Neural progenitor cell (in vitro differentiated cells): ENCODE measurements around the gene UBE2S. TPM values are rescaled to one million over a fixed set of nuclear protein-coding genes. Genes with fewer than 3 reads are reported as not detected.

Source experiments
- DNase-seq: peaks from one replicate; pipeline ENCODE4 v3.0.0-alpha.2; 2016; ENCODE audit warnings: low spot score
- H2AFZ ChIP-seq: fragments of 200-600 bp; sonication (generic); replicated peaks from 2 replicates; pipeline ENCODE4 v1.6.1; 2016; ENCODE audit warnings: antibody characterized with exemption
- H3F3A ChIP-seq: fragments of 200-600 bp; sonication (generic); 2 replicates; pipeline ENCODE4 v1.6.1; 2016; ENCODE audit warnings: antibody characterized with exemption, low read depth
- H3K27ac ChIP-seq: fragments of 200-600 bp; sonication (generic); 2 replicates; pipeline ENCODE4 v1.5.1; 2016; ENCODE audit warnings: mild to moderate bottlenecking
- H3K27me3 ChIP-seq: fragments of 200-600 bp; sonication (generic); 2 replicates; pipeline ENCODE4 v1.6.1; 2016; ENCODE audit warnings: mild to moderate bottlenecking, moderate library complexity
- H3K36me3 ChIP-seq: fragments of 200-600 bp; sonication (generic); 2 replicates; pipeline ENCODE4 v1.5.1; 2016
- H3K4me1 ChIP-seq: fragments of 200-600 bp; sonication (generic); 2 replicates; pipeline ENCODE4 v1.6.1; 2016; ENCODE audit warnings: mixed run types
- H3K4me2 ChIP-seq: fragments of 200-600 bp; sonication (generic); 2 replicates; pipeline ENCODE4 v1.6.1; 2016
- H3K4me3 ChIP-seq: fragments of 200-600 bp; sonication (generic); 2 replicates; pipeline ENCODE4 v1.5.1; 2016
- H3K79me2 ChIP-seq: fragments of 200-600 bp; sonication (generic); 2 replicates; pipeline ENCODE4 v1.6.1; 2016; ENCODE audit warnings: low read depth
- H3K9ac ChIP-seq: fragments of 200-600 bp; sonication (generic); 2 replicates; pipeline ENCODE4 v1.6.1; 2016
- H3K9me3 ChIP-seq: fragments of 200-600 bp; sonication (generic); 2 replicates; pipeline ENCODE4 v1.5.1; 2016; ENCODE audit warnings: low read depth
- H4K20me1 ChIP-seq: fragments of 200-600 bp; sonication (generic); 2 replicates; pipeline ENCODE4 v1.6.1; 2016; ENCODE audit warnings: low read depth
- H3K27ac Mint-ChIP-seq: 3 replicates; pipeline ENCODE4 v1.8.0; 2021; ENCODE audit warnings: mixed read lengths
- H3K27me3 Mint-ChIP-seq: 2 replicates; pipeline ENCODE4 v1.8.0; 2022; ENCODE audit warnings: low read depth, mild to moderate bottlenecking, inconsistent platforms, moderate library complexity, mixed read lengths; ENCODE audit not compliant: insufficient read depth
- H3K36me3 Mint-ChIP-seq: 3 replicates; pipeline ENCODE4 v1.8.0; 2021; ENCODE audit warnings: mixed read lengths
- H3K4me1 Mint-ChIP-seq: 3 replicates; pipeline ENCODE4 v1.8.0; 2021; ENCODE audit warnings: mixed read lengths
- H3K4me3 Mint-ChIP-seq: 3 replicates; pipeline ENCODE4 v1.8.0; 2021; ENCODE audit warnings: mild to moderate bottlenecking, moderate library complexity, mixed read lengths
- H3K9me3 Mint-ChIP-seq: 3 replicates; pipeline ENCODE4 v1.8.0; 2020; ENCODE audit warnings: mixed read lengths
- CTCF ChIP-seq: fragments of 200-600 bp; sonication (generic); IDR thresholded peaks from 2 replicates; pipeline ENCODE4 v1.5.1; 2017; ENCODE audit warnings: antibody characterized with exemption, mild to moderate bottlenecking
- EZH2 ChIP-seq: fragments of 200-600 bp; sonication (generic); IDR thresholded peaks from 2 replicates; pipeline ENCODE4 v1.6.1; 2017; ENCODE audit warnings: antibody characterized with exemption, mild to moderate bottlenecking, moderate library complexity
- EZH2phosphoT487 ChIP-seq: fragments of 200-600 bp; sonication (generic); IDR thresholded peaks from 2 replicates; pipeline ENCODE4 v1.6.1; 2017; ENCODE audit warnings: antibody characterized with exemption
- total RNA-seq: library from RNA; depleted of rRNA; stranded (reverse); fragments of >200 nt; gene quantifications from 2 replicates; pipeline ENCODE4 v1.2.3, GENCODE V29; 2015; ENCODE audit warnings: low replicate concordance

UBE2S gene
- total RNA-seq, 1 donor from 2014 or later: 118 TPM

GRCh38 chr19:55435020-55435419, 27.4 kb upstream of the UBE2S start:
- Histone ChIP-seq H3K4me2 (no peak overlapping the region), H2AFZ (no peak overlapping the region), H4K20me1 (peaks cover 16% of the 10 kb centered on the region), H3K9me3 (no peaks in the 10 kb centered on the region), H3K79me2 (no peaks in the 10 kb centered on the region), H3K4me1 (no peaks in the 10 kb centered on the region), H3K27ac (no peak overlapping the region), H3K27me3 (peaks cover 31% of the 10 kb centered on the region), H3K36me3 (no peaks in the 10 kb centered on the region), H3K4me3 (no peak overlapping the region), H3F3A (peaks cover 22% of the 10 kb centered on the region), H3K9ac (no peak overlapping the region)
- Mint-ChIP-seq H3K4me1 (peaks cover 2% of the 10 kb centered on the region), H3K4me3 (no peak overlapping the region), H3K27ac (no peak overlapping the region), H3K36me3 (peaks cover 4% of the 10 kb centered on the region), H3K9me3 (peaks cover 8% of the 10 kb centered on the region), H3K27me3 (peaks cover 32% of the 10 kb centered on the region)
- no peak for TF ChIP-seq CTCF
- TF ChIP-seq EZH2: no peak
- TF ChIP-seq EZH2phosphoT487: no peak
- DNase-seq: no peak

GRCh38 chr19:55434356-55434919, 26.9 kb upstream of the UBE2S start:
- no peak overlapping the region for H2AFZ ChIP-seq
- no peaks in the 10 kb centered on the region for H3K9me3 ChIP-seq
- H3K27ac ChIP-seq: no peak overlapping the region
- H3K9ac ChIP-seq: no peak overlapping the region
- H3K27ac Mint-ChIP-seq: no peak overlapping the region
- peaks cover 27% of the 10 kb centered on the region for H3K27me3 Mint-ChIP-seq
- no peaks in the 10 kb centered on the region for H3K4me1 ChIP-seq
- DNase-seq: no peak
- peaks cover 12% of the 10 kb centered on the region for H4K20me1 ChIP-seq
- H3K4me3 Mint-ChIP-seq: no peak overlapping the region
- peaks cover 25% of the 10 kb centered on the region for H3K27me3 ChIP-seq
- peaks cover 7% of the 10 kb centered on the region for H3K9me3 Mint-ChIP-seq
- H3K36me3 Mint-ChIP-seq: peaks cover 4% of the 10 kb centered on the region
- H3K36me3 ChIP-seq: no peaks in the 10 kb centered on the region
- no peaks in the 10 kb centered on the region for H3K4me1 Mint-ChIP-seq
- peaks cover 21% of the 10 kb centered on the region for H3F3A ChIP-seq
- no peak overlapping the region for H3K4me2 ChIP-seq
- H3K79me2 ChIP-seq: no peaks in the 10 kb centered on the region
- no peak overlapping the region for H3K4me3 ChIP-seq
- no peak for TF ChIP-seq EZH2
- TF ChIP-seq EZH2phosphoT487: no peak
- TF ChIP-seq CTCF: no peak

GRCh38 chr19:55433292-55433691, 25.7 kb upstream of the UBE2S start:
- no peak overlapping the region for H3K4me3 Mint-ChIP-seq
- peaks cover 13% of the 10 kb centered on the region for H3K27me3 ChIP-seq
- H3K36me3 ChIP-seq: no peaks in the 10 kb centered on the region
- H2AFZ ChIP-seq: no peak overlapping the region
- no peak overlapping the region for H3K4me3 ChIP-seq
- H3K79me2 ChIP-seq: no peaks in the 10 kb centered on the region
- peaks cover 20% of the 10 kb centered on the region for H3F3A ChIP-seq
- H3K36me3 Mint-ChIP-seq: peaks cover 4% of the 10 kb centered on the region
- peaks cover 2% of the 10 kb centered on the region for H3K9me3 Mint-ChIP-seq
- no peak for DNase-seq
- TF ChIP-seq EZH2phosphoT487: no peak
- no peak for TF ChIP-seq EZH2
- TF ChIP-seq CTCF: no peak
- H3K27ac Mint-ChIP-seq: no peak overlapping the region
- no peak overlapping the region for H3K9ac ChIP-seq
- H3K4me1 ChIP-seq: no peaks in the 10 kb centered on the region
- no peaks in the 10 kb centered on the region for H3K4me1 Mint-ChIP-seq
- no peaks in the 10 kb centered on the region for H3K9me3 ChIP-seq
- peaks cover 9% of the 10 kb centered on the region for H4K20me1 ChIP-seq
- H3K4me2 ChIP-seq: no peak overlapping the region
- peaks cover 17% of the 10 kb centered on the region for H3K27me3 Mint-ChIP-seq
- H3K27ac ChIP-seq: no peak overlapping the region
